GM12874 (cell line): ENCODE data around the gene FHOD1.

ENCODE experiments used
- CTCF ChIP-seq: IDR thresholded peaks from 2 replicates; pipeline ENCODE4 v1.5.1; 2011; ENCODE audit warnings: low read depth, mild to moderate bottlenecking, control low read depth, low read length, moderate library complexity; ENCODE audit not compliant: insufficient read depth

The FHOD1 gene

GRCh38 chr16:67252609-67253497, 5.6 kb upstream of the FHOD1 start:
- no peak for TF ChIP-seq CTCF

- TF ChIP-seq CTCF = no peak
Measured at GRCh38 chr16:67250045-67250327, 2.7 kb upstream of the FHOD1 start.

GRCh38 chr16:67249178-67250044, 2.1 kb upstream of the FHOD1 start:
- no peak for TF ChIP-seq CTCF

- peak; percentile 43 for TF ChIP-seq CTCF
Measured at GRCh38 chr16:67248401-67249177, 1.3 kb upstream of the FHOD1 start, which contains the start of gene SLC9A5. Gene SLC9A5 (plus strand): TSS chr16:67248979. CDS start chr16:67249015, 36 bp downstream.

GRCh38 chr16:67248073-67248400, 756 bp upstream of the FHOD1 start:
- TF ChIP-seq CTCF = no peak

- TF ChIP-seq CTCF = no peak
Measured at GRCh38 chr16:67246756-67247191, 507 bp downstream of the FHOD1 start.
